Measurements from ENCODE around the gene MIS18BP1. TPM values are rescaled to one million over a fixed set of nuclear protein-coding genes. Genes with fewer than 3 reads are reported as not detected.

MIS18BP1 gene
- total RNA-seq, 2 donors from 2014 or later, result 61.0 to 91.8 TPM

DNA sequence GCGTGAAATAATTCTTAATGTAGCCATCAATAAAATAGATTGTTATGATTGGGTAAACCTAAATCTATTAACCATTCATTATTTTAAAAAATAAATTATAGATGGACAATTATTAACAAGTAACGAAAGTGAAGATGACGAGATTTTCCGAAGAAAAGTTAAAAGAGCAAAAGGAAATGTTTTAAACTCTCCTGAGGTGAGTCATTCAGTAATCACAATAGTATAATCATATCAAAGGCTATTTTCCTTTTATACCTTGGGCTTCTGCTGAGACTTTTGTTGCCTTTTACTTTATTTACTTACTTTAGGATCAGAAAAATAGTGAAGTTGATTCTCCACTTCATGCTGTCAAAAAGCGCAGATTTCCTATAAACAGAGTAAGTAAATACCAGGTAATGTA lies 71.7 kb downstream of the MIS18BP1 start:
- no peak overlapping the region for H3K4me3 ChIP-seq (ENCODE audit: low read length)
- TF ChIP-seq, protein P1, sequence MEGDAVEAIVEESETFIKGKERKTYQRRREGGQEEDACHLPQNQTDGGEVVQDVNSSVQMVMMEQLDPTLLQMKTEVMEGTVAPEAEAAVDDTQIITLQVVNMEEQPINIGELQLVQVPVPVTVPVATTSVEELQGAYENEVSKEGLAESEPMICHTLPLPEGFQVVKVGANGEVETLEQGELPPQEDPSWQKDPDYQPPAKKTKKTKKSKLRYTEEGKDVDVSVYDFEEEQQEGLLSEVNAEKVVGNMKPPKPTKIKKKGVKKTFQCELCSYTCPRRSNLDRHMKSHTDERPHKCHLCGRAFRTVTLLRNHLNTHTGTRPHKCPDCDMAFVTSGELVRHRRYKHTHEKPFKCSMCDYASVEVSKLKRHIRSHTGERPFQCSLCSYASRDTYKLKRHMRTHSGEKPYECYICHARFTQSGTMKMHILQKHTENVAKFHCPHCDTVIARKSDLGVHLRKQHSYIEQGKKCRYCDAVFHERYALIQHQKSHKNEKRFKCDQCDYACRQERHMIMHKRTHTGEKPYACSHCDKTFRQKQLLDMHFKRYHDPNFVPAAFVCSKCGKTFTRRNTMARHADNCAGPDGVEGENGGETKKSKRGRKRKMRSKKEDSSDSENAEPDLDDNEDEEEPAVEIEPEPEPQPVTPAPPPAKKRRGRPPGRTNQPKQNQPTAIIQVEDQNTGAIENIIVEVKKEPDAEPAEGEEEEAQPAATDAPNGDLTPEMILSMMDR (conservative IDR thresholded peaks at IDR 0.05), result no peak
- no peak for DNase-seq
- peaks cover 5% of the 10 kb centered on the region for H3K36me3 ChIP-seq (ENCODE audit: control insufficient read depth, insufficient read depth, low read length)
- Mint-ChIP-seq H3K36me3 (ENCODE audit: low read depth) (peaks cover 12% of the 10 kb centered on the region), H3K27ac (no peak overlapping the region), H3K4me3 (no peak overlapping the region), H3K4me1 (no peaks in the 10 kb centered on the region), H3K27me3 (ENCODE audit: insufficient read depth) (no peaks in the 10 kb centered on the region), H3K9me3 (no peaks in the 10 kb centered on the region)
- H3K4me1 ChIP-seq (ENCODE audit: control insufficient read depth, insufficient read depth, low read length), result no peaks in the 10 kb centered on the region
- no peaks in the 10 kb centered on the region for H3K27me3 ChIP-seq (ENCODE audit: control insufficient read depth, insufficient read depth, low read length, poor library complexity, severe bottlenecking)
- WGBS, 2 experiments (ENCODE audit: insufficient coverage in 1 of 2, insufficient read length in 1 of 2), result 96% methylated on average over 4 of the region's 5 CpGs; no CpG with 5 or more reads in 1 of the 2 experiments
- no peaks in the 10 kb centered on the region for H3K9me3 ChIP-seq (ENCODE audit: control insufficient read depth, low read length)
- no peak overlapping the region for H3K27ac ChIP-seq (ENCODE audit: low read depth, low read length)
- no peak overlapping the region for H3K9ac ChIP-seq (ENCODE audit: extremely low read depth, low read length, poor library complexity, severe bottlenecking)

DNA sequence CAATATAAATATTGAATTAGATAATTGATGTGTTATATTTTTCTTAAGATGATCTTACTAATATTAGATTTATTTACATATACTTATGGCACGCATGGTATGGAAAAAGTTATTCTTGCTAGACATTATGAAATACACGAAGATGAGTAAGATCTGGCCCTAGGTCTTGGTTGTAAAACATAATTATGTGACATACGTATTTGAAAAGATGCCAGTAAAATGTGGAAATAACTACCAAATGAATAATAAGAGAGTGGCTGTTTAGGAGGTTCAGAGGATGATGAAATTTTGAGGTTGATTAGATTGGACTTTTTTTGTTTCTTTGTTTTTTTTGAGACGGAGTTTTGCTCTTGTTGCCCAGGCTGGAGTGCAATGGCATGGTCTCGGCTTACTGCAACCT lies 75.9 kb downstream of the MIS18BP1 start:
- H3K4me1 ChIP-seq (ENCODE audit: control insufficient read depth, insufficient read depth, low read length), result no peaks in the 10 kb centered on the region
- H3K36me3 Mint-ChIP-seq (ENCODE audit: low read depth), result peaks cover 2% of the 10 kb centered on the region
- 87 to 94% methylated on average over 2 to 5 of the region's 5 CpGs for WGBS, 2 experiments (ENCODE audit: insufficient coverage in 1 of 2, insufficient read length in 1 of 2)
- no peak overlapping the region for H3K9ac ChIP-seq (ENCODE audit: extremely low read depth, low read length, poor library complexity, severe bottlenecking)
- no peak overlapping the region for H3K4me3 Mint-ChIP-seq
- no peak for DNase-seq
- no peak overlapping the region for H3K27ac Mint-ChIP-seq
- no peaks in the 10 kb centered on the region for H3K9me3 Mint-ChIP-seq
- TF ChIP-seq, protein P1 (conservative IDR thresholded peaks at IDR 0.05), result no peak
- H3K4me1 Mint-ChIP-seq, result no peaks in the 10 kb centered on the region
- no peaks in the 10 kb centered on the region for H3K27me3 ChIP-seq (ENCODE audit: control insufficient read depth, insufficient read depth, low read length, poor library complexity, severe bottlenecking)
- H3K9me3 ChIP-seq (ENCODE audit: control insufficient read depth, low read length), result no peaks in the 10 kb centered on the region
- H3K4me3 ChIP-seq (ENCODE audit: low read length), result no peak overlapping the region
- H3K27ac ChIP-seq (ENCODE audit: low read depth, low read length), result no peak overlapping the region
- H3K36me3 ChIP-seq (ENCODE audit: control insufficient read depth, insufficient read depth, low read length), result peaks cover 3% of the 10 kb centered on the region
- no peaks in the 10 kb centered on the region for H3K27me3 Mint-ChIP-seq (ENCODE audit: insufficient read depth)

DNA sequence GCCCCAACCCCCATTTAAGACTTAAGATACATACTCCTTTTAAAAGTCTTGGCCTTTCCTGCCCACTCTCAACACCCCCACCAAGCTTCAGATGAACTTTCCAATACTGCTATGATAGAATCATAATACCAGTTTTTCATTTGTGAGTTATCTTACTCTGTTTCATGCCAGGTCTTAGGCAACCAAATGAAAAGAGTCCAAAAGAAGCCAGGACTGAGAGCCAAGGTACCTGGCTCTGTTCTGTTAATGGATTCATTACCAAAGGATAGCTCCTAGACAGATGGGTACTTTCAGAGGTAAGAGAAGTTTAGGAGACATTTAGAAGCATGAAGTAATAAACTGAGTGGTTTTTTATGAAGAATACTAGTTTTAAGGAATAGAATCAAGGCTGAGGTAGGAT lies 83.1 kb downstream of the MIS18BP1 start:
- no peaks in the 10 kb centered on the region for H3K27me3 Mint-ChIP-seq (ENCODE audit: insufficient read depth)
- H3K36me3 Mint-ChIP-seq (ENCODE audit: low read depth), result peaks cover 19% of the 10 kb centered on the region
- Histone ChIP-seq H3K4me3 (ENCODE audit: low read length) (no peak overlapping the region), H3K27ac (ENCODE audit: low read depth, low read length) (no peak overlapping the region), H3K4me1 (ENCODE audit: control insufficient read depth, insufficient read depth, low read length) (no peaks in the 10 kb centered on the region), H3K36me3 (ENCODE audit: control insufficient read depth, insufficient read depth, low read length) (peaks cover 24% of the 10 kb centered on the region), H3K27me3 (ENCODE audit: control insufficient read depth, insufficient read depth, low read length, poor library complexity, severe bottlenecking) (no peaks in the 10 kb centered on the region), H3K9me3 (ENCODE audit: control insufficient read depth, low read length) (no peaks in the 10 kb centered on the region), H3K9ac (ENCODE audit: extremely low read depth, low read length, poor library complexity, severe bottlenecking) (no peak overlapping the region)
- DNase-seq, result no peak
- H3K27ac Mint-ChIP-seq, result no peak overlapping the region
- H3K4me1 Mint-ChIP-seq, result no peaks in the 10 kb centered on the region
- H3K4me3 Mint-ChIP-seq, result no peak overlapping the region
- no peaks in the 10 kb centered on the region for H3K9me3 Mint-ChIP-seq
- TF ChIP-seq, protein P1 (conservative IDR thresholded peaks at IDR 0.05), result no peak

Measured in endodermal cell (in vitro differentiated cells).